Activated CD4-positive, alpha-beta T cell treated with anti-CD3 and anti-CD28 coated beads, Interleukin-2, amount 10 ng/mL, durations not matched to agents 7 days and 5 days (primary cell): ENCODE data around the gene PTPN20. TPM values are rescaled to one million over a fixed set of nuclear protein-coding genes. Genes with fewer than 3 reads are reported as not detected.
"Not testable (repeated sequence)": the region's sequence is repeated elsewhere in the genome, so short reads cannot be mapped to it uniquely, and the experiment has no call there.

Source experiments
- CTCF ChIA-PET: fragments of 350-600 bp; sonication (Branson Sonifier 250); formaldehyde crosslinking; loops from one replicate; lab custom pipeline; 2021; ENCODE audit warnings: antibody characterized with exemption; lab: Charles Lee
- POLR2A ChIA-PET: fragments of 350-600 bp; sonication (Branson Sonifier 250); formaldehyde crosslinking; loops from one replicate; lab custom pipeline; 2021; ENCODE audit warnings: antibody characterized with exemption; lab: Charles Lee
- DNase-seq: peaks from one replicate; pipeline ENCODE4 v3.0.0-alpha.2; 2020
- H3K27ac Mint-ChIP-seq: one replicate; pipeline ENCODE4 v1.8.0; 2021; ENCODE audit warnings: mild to moderate bottlenecking, moderate library complexity, mixed read lengths
- H3K27me3 Mint-ChIP-seq: one replicate; pipeline ENCODE4 v1.8.0; 2021; ENCODE audit warnings: mixed read lengths
- H3K36me3 Mint-ChIP-seq: one replicate; pipeline ENCODE4 v1.8.0; 2021; ENCODE audit warnings: low read depth, mixed read lengths
- H3K4me1 Mint-ChIP-seq: one replicate; pipeline ENCODE4 v1.8.0; 2021; ENCODE audit warnings: mixed read lengths
- H3K4me3 Mint-ChIP-seq: one replicate; pipeline ENCODE4 v1.8.0; 2021; ENCODE audit warnings: mild to moderate bottlenecking, moderate library complexity, mixed read lengths
- H3K9me3 Mint-ChIP-seq: one replicate; pipeline ENCODE4 v1.8.0; 2021; ENCODE audit warnings: mixed read lengths
- total RNA-seq, 2 experiments: library from RNA; stranded (reverse); gene quantifications; one replicate each; pipeline ENCODE4 v1.2.3, GENCODE V29; 2021

Gene PTPN20
- total RNA-seq, 2 experiments from 2014 or later: 0.25 to 0.85 TPM

DNA sequence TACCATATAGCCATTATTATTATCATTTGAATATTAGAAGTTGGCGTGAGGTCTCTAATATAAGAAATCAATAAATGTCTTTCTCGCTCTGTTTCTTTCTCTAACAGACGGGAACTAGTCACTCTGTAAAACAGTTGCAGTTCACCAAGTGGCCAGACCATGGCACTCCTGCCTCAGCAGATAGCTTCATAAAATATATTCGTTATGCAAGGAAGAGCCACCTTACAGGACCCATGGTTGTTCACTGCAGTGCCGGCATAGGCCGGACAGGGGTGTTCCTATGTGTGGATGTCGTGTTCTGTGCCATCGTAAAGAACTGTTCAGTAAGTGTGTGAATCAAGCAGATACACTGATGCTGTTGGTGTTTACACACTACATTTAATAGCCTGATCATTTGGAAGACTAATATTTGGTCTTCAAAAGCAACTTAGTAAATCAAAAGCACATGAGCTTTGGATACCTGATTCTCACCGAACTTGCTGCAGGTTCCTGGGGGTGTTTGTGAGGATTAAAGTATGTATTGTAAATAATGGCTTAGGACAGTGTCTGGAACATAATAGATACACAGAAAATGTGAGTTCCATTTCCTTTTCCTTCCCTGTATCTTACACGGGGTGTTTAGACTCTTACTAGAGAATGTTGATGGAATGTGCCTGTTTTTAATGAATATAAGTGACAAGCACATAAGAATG is 76.2 kb downstream of the PTPN20 start:
- DNase-seq, H3K4me3 Mint-ChIP-seq, H3K9me3 Mint-ChIP-seq, H3K4me1 Mint-ChIP-seq, POLR2A ChIA-PET, H3K36me3 Mint-ChIP-seq, H3K27me3 Mint-ChIP-seq, CTCF ChIA-PET, H3K27ac Mint-ChIP-seq: not testable (repeated sequence)

DNA sequence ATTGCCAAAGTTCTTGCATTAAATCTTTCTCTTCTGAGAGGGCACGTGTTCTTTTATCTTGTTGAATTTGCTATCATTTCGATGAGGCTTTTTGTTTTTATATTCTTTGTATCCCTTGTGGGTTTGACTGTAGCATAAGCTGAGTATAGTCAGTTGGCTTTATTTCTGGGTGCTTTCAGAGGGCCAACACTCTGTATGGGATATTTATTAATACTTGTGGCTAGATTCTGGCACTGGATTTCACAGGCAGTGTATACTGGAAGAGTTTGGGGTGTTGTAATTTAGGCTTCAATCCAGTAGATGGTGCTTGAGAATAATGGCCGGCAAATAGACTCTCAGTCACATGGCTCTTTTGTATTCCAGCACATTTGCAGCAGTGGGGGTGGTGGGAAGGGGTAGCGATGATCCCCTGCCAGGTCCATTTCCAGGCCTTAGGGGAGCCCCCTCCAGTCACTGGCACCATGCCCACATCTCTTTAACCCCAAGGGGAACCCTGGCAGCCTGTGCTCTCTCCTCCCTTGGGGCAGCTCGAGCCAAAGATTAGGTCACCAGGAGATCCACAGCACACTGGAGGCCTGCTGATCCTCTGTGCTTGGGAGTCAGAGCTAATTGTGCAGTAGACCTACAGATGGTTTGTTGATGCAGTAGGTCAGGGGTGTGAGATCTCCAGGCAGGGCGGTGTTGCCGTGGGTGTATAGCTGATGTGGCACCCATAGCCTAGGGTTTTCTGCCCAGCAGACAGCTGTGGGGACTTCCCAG is 81.8 kb downstream of the PTPN20 start:
- peaks cover 2% of the 10 kb centered on the region for H3K27me3 Mint-ChIP-seq
- H3K9me3 Mint-ChIP-seq: no peaks in the 10 kb centered on the region
- ChIA-PET POLR2A (no interaction called here), CTCF (no interaction called here)
- peaks cover 2% of the 10 kb centered on the region for H3K36me3 Mint-ChIP-seq
- no peak overlapping the region for H3K27ac Mint-ChIP-seq
- H3K4me1 Mint-ChIP-seq: no peaks in the 10 kb centered on the region
- DNase-seq: no peak
- no peak overlapping the region for H3K4me3 Mint-ChIP-seq

DNA sequence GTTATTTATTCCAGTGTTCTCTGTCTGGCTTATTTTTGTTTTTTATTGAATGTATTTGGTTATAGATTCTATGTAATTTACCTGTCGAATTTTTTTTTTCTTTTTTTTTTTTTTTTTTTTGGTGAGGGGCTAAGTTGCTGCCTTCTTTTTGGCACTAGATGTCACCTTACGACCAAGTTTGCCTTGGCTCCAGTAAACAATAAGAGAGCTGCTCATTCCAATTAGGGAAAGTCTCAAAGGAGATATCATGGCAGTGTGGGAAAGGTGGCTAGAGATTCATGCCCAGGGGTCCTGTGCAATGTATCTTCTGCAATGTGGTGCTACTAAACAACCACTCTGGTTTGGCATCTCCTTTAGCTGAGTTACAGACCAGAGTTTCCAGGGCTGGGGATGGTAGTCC is 84.0 kb downstream of the PTPN20 start:
- Mint-ChIP-seq H3K4me3 (no peak overlapping the region), H3K4me1 (no peaks in the 10 kb centered on the region), H3K36me3 (peaks cover 2% of the 10 kb centered on the region), H3K27ac (no peak overlapping the region), H3K9me3 (no peaks in the 10 kb centered on the region), H3K27me3 (peaks cover 2% of the 10 kb centered on the region)
- DNase-seq: no peak
- ChIA-PET CTCF (interaction anchor here (1.6 kb wide), 1 partner anchor 329 kb away, joined by 3 read pairs; no protein-coding TSS in a partner anchor), POLR2A (no interaction called here)

GRCh38 chr10:46998192-46998591 is 87.0 kb downstream of the PTPN20 start:
- no peak for DNase-seq
- peaks cover 2% of the 10 kb centered on the region for H3K27me3 Mint-ChIP-seq
- H3K4me3 Mint-ChIP-seq: no peak overlapping the region
- peaks cover 2% of the 10 kb centered on the region for H3K36me3 Mint-ChIP-seq
- H3K4me1 Mint-ChIP-seq: no peaks in the 10 kb centered on the region
- ChIA-PET POLR2A (no interaction called here), CTCF (no interaction called here)
- no peaks in the 10 kb centered on the region for H3K9me3 Mint-ChIP-seq
- no peak overlapping the region for H3K27ac Mint-ChIP-seq

DNA sequence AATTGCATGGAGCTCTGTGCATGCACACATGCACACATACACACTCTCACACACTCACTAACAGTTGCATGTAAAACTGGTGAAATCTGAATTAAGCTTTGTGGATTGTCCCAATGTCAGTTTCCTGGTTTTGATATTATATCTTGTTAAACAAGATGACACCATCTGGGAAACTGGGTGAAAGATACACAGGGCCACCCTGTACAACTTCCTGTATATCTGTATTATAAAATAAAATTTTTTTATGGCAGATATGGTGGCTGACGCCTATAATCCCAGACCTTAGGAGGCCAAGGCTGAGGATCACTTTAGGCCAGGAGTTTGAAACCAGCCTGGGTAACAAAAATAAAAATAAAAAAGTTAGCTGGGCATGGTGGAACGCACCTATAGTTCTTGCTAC is 87.4 kb downstream of the PTPN20 start:
- Mint-ChIP-seq H3K9me3 (no peaks in the 10 kb centered on the region), H3K4me3 (no peak overlapping the region), H3K27ac (no peak overlapping the region), H3K4me1 (no peaks in the 10 kb centered on the region), H3K27me3 (peaks cover 2% of the 10 kb centered on the region), H3K36me3 (peaks cover 2% of the 10 kb centered on the region)
- ChIA-PET POLR2A (no interaction called here), CTCF (no interaction called here)
- no peak for DNase-seq

DNA sequence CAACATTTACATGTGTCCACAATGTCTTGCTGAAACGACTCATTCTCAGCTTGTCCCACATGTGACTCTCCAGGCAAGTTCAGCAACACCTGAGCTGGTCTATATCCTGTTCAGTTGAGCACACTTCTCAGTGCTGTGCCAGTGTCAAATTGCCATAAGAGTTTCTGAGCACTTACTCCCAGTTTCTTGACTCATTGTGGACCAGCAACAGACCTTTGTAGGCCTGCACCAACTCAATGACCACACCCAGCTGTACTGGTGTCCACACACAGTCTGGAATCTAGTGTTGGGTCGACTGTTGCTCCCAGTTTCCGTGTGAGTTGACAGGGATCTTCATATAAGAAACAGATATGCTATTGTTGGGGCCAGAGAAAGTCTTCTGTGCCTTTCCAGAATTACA is 88.0 kb downstream of the PTPN20 start:
- ChIA-PET POLR2A (no interaction called here), CTCF (interaction anchor here (1.3 kb wide), 1 partner anchor 313 kb away, joined by 3 read pairs; no protein-coding TSS in a partner anchor)
- Mint-ChIP-seq H3K4me3 (no peak overlapping the region), H3K9me3 (no peaks in the 10 kb centered on the region), H3K4me1 (no peaks in the 10 kb centered on the region), H3K36me3 (peaks cover 2% of the 10 kb centered on the region), H3K27me3 (peaks cover 2% of the 10 kb centered on the region), H3K27ac (no peak overlapping the region)
- DNase-seq: no peak

GRCh38 chr10:47008769-47009168 is 97.5 kb downstream of the PTPN20 start:
- Mint-ChIP-seq H3K4me1 (no peaks in the 10 kb centered on the region), H3K27me3 (peaks cover 17% of the 10 kb centered on the region), H3K36me3 (no peaks in the 10 kb centered on the region), H3K4me3 (no peak overlapping the region), H3K27ac (no peak overlapping the region), H3K9me3 (no peaks in the 10 kb centered on the region)
- POLR2A ChIA-PET: no interaction called here
- CTCF ChIA-PET: no interaction called here
- DNase-seq: no peak

GRCh38 chr10:47009215-47009838 is 98.1 kb downstream of the PTPN20 start:
- DNase-seq: no peak
- Mint-ChIP-seq H3K27me3 (peaks cover 17% of the 10 kb centered on the region), H3K27ac (no peak overlapping the region), H3K36me3 (no peaks in the 10 kb centered on the region), H3K4me3 (no peak overlapping the region), H3K4me1 (no peaks in the 10 kb centered on the region), H3K9me3 (no peaks in the 10 kb centered on the region)
- CTCF ChIA-PET: no interaction called here
- POLR2A ChIA-PET: no interaction called here

DNA sequence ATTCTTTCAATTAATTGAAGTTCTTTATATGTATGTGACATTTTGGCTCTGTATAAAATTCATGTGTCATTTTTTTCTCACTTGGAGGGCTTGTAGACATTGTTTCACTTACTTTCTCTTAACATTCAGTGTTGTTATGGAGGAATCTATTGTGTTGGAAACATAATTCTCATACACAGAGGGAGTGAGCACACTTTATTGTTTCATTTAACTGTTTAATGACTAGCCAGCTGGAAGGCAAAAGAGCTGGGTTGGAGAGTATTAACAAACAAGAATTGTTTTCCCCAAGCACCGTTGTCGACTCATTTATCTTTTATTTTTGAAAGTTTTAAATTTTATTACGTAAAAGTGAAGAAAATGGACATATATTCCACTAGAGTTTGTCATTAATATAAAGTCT is 98.8 kb downstream of the PTPN20 start:
- POLR2A ChIA-PET: no interaction called here
- no peak for DNase-seq
- CTCF ChIA-PET: no interaction called here
- H3K4me1 Mint-ChIP-seq: no peaks in the 10 kb centered on the region
- H3K36me3 Mint-ChIP-seq: no peaks in the 10 kb centered on the region
- peaks cover 17% of the 10 kb centered on the region for H3K27me3 Mint-ChIP-seq
- no peaks in the 10 kb centered on the region for H3K9me3 Mint-ChIP-seq
- no peak overlapping the region for H3K4me3 Mint-ChIP-seq
- no peak overlapping the region for H3K27ac Mint-ChIP-seq

DNA sequence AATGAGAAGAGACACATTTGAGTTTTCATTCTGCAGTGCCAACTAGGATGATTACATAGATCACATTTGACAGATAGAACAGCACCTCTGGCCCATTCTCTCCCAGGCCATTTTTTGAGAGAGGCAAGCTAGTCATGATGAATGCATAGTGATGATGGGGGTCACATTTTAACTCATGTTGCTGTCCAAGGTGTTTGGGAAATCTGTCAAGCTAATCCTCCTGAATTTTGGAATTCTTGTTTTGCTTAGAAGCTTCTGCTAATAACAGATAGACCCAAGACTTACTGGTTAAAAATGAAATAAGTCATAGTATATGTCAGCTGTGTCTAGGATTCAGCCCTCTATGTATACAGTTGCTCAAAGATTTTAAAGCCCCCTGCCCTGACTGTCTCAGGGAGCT is 101.0 kb downstream of the PTPN20 start:
- H3K36me3 Mint-ChIP-seq: no peaks in the 10 kb centered on the region
- peaks cover 13% of the 10 kb centered on the region for H3K27me3 Mint-ChIP-seq
- no peaks in the 10 kb centered on the region for H3K4me1 Mint-ChIP-seq
- ChIA-PET POLR2A (no interaction called here), CTCF (interaction anchor here (0.8 to 1.1 kb wide), 2 partner anchors 13 to 17 kb away, joined by 3 to 6 read pairs; no protein-coding TSS in a partner anchor)
- DNase-seq: no peak
- no peaks in the 10 kb centered on the region for H3K9me3 Mint-ChIP-seq
- H3K4me3 Mint-ChIP-seq: no peak overlapping the region
- no peak overlapping the region for H3K27ac Mint-ChIP-seq

DNA sequence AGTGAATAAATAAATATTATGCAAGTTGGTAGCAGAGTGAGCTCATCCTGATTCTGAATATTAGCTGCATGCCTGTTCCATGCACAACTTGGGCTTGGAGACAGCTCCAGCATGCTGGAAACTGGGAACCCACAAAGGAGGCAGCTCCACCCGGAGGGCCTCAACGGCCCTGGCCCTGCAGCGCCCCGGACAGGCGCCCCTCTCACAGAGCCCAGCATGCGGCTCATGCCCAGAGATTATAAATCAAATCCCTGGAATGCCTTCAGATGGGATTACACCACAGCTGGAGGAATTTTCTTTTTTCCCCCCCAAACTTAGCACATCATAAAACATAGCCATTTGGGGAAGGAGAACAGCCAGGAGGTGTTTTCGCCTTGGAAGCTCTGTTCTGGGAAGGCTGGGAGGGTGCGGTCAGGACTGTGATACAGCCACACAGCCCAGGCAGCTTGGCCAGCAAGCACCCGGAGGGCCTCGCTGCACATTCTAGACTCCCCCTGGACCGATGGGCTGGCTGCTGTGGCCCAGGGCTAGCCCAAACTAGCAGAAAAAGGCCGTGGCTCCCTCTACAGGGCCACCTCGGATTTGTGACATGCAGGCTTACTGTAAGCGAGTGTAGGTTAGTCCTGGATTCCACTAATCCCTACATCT is 102.4 kb downstream of the PTPN20 start:
- Mint-ChIP-seq H3K9me3 (no peaks in the 10 kb centered on the region), H3K27ac (no peak overlapping the region), H3K4me1 (no peaks in the 10 kb centered on the region), H3K27me3 (peaks cover 7% of the 10 kb centered on the region), H3K36me3 (no peaks in the 10 kb centered on the region), H3K4me3 (no peak overlapping the region)
- ChIA-PET CTCF (no interaction called here), POLR2A (interaction anchor here (0.5 kb wide), 1 partner anchor 1260 kb away, joined by 3 read pairs; no protein-coding TSS in a partner anchor)
- no peak for DNase-seq

DNA sequence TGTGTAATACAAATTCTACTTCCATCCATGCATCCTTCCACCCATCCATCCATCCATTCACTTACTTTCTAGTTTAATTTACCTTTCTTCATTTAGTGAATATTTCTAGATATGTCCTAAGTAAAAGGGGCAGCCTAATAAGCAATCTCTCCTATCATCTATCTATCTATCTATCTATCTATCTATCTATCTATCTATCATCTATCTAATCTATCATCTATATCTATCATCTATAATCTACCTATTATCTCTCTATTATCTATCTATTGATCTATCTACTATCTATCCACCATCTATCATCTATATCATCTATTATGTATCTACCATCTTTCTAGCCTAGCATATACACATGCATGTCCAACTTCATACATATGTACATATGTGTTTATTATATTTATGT is 104.2 kb downstream of the PTPN20 start:
- no peak overlapping the region for H3K4me3 Mint-ChIP-seq
- no peaks in the 10 kb centered on the region for H3K9me3 Mint-ChIP-seq
- H3K4me1 Mint-ChIP-seq: no peaks in the 10 kb centered on the region
- H3K27me3 Mint-ChIP-seq: no peaks in the 10 kb centered on the region
- DNase-seq: no peak
- no peak overlapping the region for H3K27ac Mint-ChIP-seq
- ChIA-PET CTCF (no interaction called here), POLR2A (no interaction called here)
- H3K36me3 Mint-ChIP-seq: no peaks in the 10 kb centered on the region

DNA sequence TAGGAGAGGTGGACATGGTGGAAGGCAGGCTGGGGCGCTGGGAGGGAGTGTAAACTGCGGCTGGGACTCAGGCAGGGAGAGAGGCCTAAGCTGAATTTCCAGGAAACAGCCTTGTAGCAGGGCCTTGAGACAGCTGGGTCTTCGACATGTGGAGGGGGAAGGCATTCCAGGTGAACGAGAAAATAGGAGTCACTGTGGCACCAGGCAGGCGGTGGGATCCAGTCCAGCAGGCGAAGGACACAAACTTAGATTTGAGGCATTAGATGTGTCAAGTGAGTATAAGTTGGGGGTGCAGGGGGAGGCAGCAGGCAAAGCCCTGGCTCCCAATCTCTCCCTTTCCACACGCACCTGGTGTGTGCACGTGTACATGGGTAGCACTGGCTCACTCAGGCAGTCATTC is 105.3 kb downstream of the PTPN20 start:
- H3K4me3 Mint-ChIP-seq: no peak overlapping the region
- no peaks in the 10 kb centered on the region for H3K36me3 Mint-ChIP-seq
- no peaks in the 10 kb centered on the region for H3K27me3 Mint-ChIP-seq
- no peak overlapping the region for H3K27ac Mint-ChIP-seq
- no peak for DNase-seq
- no peaks in the 10 kb centered on the region for H3K4me1 Mint-ChIP-seq
- ChIA-PET CTCF (no interaction called here), POLR2A (no interaction called here)
- no peaks in the 10 kb centered on the region for H3K9me3 Mint-ChIP-seq
